Activated CD4-positive, alpha-beta memory T cell treated with anti-CD3 and anti-CD28 coated beads for 36 hours (primary cell): ENCODE results near the gene BEST1. TPM values are rescaled to one million over a fixed set of nuclear protein-coding genes. Genes with fewer than 3 reads are reported as not detected.
"Not testable (repeated sequence)": the region's sequence is repeated elsewhere in the genome, so short reads cannot be mapped to it uniquely, and the experiment has no call there.

Experiments used
- CTCF ChIA-PET: fragments of 350-600 bp; sonication (Branson Sonifier 250); formaldehyde crosslinking; loops from one replicate; lab custom pipeline; 2021; ENCODE audit warnings: antibody characterized with exemption, inconsistent platforms; lab: Charles Lee
- POLR2A ChIA-PET: fragments of 350-600 bp; sonication (Branson Sonifier 250); formaldehyde crosslinking; loops from one replicate; lab custom pipeline; 2021; ENCODE audit warnings: antibody characterized with exemption; lab: Charles Lee
- DNase-seq: peaks from one replicate; pipeline ENCODE4 v3.0.0-alpha.2; 2020
- H3K27ac Mint-ChIP-seq: one replicate; pipeline ENCODE4 v1.8.0; 2021; ENCODE audit warnings: mixed read lengths
- H3K27me3 Mint-ChIP-seq: one replicate; pipeline ENCODE4 v1.8.0; 2021; ENCODE audit warnings: mixed read lengths
- H3K36me3 Mint-ChIP-seq: one replicate; pipeline ENCODE4 v1.8.0; 2021; ENCODE audit warnings: mixed read lengths
- H3K4me1 Mint-ChIP-seq: one replicate; pipeline ENCODE4 v1.8.0; 2021; ENCODE audit warnings: low read depth, mixed read lengths
- H3K4me3 Mint-ChIP-seq: one replicate; pipeline ENCODE4 v1.8.0; 2021; ENCODE audit warnings: mild to moderate bottlenecking, mixed read lengths
- H3K9me3 Mint-ChIP-seq: one replicate; pipeline ENCODE4 v1.8.0; 2021; ENCODE audit warnings: mixed read lengths
- intact Hi-C: fragments of 100-400 bp; cut with micrococcal nuclease; formaldehyde crosslinking; loops from one replicate; pipeline ENCODE4 v1.15.1; 2023
- total RNA-seq, 2 experiments: library from RNA; stranded (reverse); gene quantifications; one replicate each; pipeline ENCODE4 v1.2.3, GENCODE V29; 2021

The BEST1 gene
- total RNA-seq, 2 experiments from 2014 or later = 0.41 to 0.48 TPM

DNA sequence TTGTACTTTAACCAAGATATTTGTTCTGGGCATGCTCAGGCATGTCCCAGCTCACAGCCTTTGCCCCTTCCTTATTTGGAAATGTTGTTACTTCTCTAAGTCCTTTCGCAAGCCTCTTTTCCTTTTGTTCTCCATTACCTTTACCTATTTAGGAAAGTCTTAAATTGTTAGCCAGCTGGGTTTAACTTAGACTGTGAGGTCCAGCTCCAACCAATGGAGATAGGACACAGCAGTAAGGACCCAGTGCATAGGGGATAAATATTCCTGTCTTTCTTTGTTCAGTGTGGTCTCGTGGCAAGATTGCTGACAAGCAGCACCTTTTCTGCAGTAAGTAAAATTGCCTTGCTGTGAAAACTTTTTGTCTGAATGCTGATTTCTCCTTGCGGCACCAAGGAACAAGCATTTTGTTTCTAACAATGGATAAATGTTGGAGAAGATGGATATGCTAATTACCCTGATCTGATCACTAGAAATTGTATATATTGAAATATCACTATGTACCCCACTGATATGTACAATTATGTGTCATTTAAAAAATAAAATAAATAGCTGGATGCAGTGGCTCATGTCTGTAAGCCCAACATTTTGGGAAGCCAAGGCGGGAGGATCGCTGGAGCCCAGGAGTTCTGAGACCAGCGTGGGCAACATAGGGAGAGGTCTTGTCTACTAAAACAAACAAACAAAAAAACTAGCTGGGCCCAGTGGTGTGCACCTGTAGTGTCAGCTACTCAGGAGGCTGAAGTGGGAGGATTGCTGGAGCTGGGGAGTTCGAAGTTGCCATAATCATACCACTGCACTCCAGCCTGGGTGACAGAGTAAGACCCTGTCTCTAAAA, 49.2 kb downstream of the BEST1 start:
- H3K4me3 Mint-ChIP-seq = no peak overlapping the region

DNA sequence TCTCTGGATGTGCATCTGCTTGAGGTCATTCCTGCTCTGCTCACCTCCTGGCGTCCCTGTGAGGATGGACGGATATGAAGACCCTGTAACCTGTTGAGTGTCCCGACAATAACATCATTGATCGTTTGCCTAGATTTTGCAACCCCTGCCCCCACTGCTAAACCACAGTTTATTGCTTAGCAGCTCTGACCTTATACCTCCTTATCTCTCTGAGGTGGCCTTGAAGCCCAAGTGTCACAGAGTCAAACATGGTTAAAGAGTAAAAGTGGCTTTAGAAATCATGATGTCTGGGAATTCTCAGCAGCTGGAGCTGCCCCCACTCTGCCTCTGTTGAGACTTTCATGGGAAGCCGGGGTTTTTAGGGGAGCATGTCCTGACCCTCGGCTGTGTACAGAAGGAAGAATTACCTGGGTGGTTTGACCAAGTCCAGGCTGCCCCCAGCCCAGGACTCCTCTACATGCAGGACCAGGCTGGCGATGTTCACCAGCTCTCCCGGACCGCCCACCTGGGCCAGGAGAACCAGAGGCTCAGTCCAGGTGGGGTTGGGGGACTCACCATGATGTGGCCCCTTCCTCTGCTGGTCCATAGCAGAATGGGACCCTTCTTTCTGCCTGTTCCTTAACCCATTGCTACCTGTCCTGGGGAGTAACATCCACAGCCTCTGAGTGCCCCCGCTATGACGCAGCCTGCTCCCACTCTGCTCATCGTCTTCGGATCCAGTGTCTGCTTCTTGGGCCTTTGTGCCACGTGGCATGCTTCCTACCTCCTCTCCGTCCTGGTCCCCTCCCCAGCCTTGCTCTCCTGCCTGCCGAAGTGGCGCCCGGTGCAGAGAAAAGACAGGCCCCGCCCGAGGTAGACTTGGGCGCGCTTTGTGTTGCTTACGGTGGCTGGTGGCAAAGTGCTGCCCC, 50.6 kb downstream of the BEST1 start:
- Mint-ChIP-seq H3K9me3 (peaks cover 13% of the 10 kb centered on the region), H3K27me3 (no peaks in the 10 kb centered on the region), H3K4me3 (no peak overlapping the region), H3K27ac (no peak overlapping the region), H3K36me3 (peaks cover 18% of the 10 kb centered on the region), H3K4me1 (no peaks in the 10 kb centered on the region)
- ChIA-PET CTCF (no interaction called here), POLR2A (no interaction called here)
- no peak for DNase-seq
- intact Hi-C loops = no loop called here

More for the DNA sequence above, 49.2 kb downstream of the BEST1 start:
- no peaks in the 10 kb centered on the region for H3K27me3 Mint-ChIP-seq
- H3K4me1 Mint-ChIP-seq = no peaks in the 10 kb centered on the region
- H3K27ac Mint-ChIP-seq = no peak overlapping the region
- CTCF ChIA-PET = interaction anchor here (2.1 kb wide), 1 partner anchor 82 kb away, joined by 9 read pairs; no protein-coding TSS in a partner anchor
- H3K9me3 Mint-ChIP-seq = peaks cover 13% of the 10 kb centered on the region
- H3K36me3 Mint-ChIP-seq = peaks cover 18% of the 10 kb centered on the region
- intact Hi-C loops = no loop called here
- POLR2A ChIA-PET = no interaction called here
- DNase-seq = no peak

DNA sequence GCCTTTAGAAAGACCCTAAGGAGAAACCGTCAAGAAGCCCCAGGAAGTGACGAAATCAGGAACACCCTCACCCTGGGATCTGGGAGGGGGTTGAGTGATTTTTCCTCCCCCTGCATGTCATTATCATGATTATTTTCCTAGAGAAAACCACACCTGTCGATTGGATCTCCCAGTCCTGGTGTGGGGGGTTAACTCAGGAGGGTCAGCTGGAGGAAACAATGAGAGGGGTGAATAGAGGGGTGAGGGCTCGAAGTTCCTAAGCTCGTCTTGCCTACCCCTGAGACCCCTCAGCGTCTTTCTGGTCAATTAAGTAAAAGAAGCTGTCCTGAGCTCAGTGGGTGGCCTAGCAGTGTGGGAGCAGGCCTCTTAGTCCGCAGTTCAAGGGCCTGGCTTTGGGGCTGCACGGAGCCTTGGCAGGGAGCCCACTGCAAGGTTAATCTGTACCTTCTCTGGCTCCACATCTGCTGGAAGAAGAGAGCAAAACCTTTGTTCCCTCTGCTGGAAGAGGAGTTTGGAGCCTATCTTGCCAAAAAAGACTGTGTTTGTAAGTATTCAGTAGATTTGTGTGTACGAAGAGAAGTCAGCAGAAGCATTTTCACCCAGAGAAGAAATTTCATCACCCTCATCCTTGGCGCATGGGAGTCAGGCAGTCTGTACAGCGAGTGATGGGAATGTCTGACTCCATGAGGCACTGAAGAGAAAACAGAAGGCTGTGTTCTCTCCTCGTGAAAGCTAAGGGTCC, 51.5 kb downstream of the BEST1 start:
- DNase-seq = no peak
- CTCF ChIA-PET = no interaction called here
- H3K4me1 Mint-ChIP-seq = no peaks in the 10 kb centered on the region
- intact Hi-C loops = no loop called here
- peaks cover 13% of the 10 kb centered on the region for H3K9me3 Mint-ChIP-seq
- POLR2A ChIA-PET = no interaction called here
- H3K4me3 Mint-ChIP-seq = no peak overlapping the region
- H3K27ac Mint-ChIP-seq = no peak overlapping the region
- peaks cover 18% of the 10 kb centered on the region for H3K36me3 Mint-ChIP-seq
- no peaks in the 10 kb centered on the region for H3K27me3 Mint-ChIP-seq

GRCh38 chr11:62002283-62002682, 52.1 kb downstream of the BEST1 start:
- H3K4me3 Mint-ChIP-seq, H3K27ac Mint-ChIP-seq, DNase-seq, POLR2A ChIA-PET, H3K4me1 Mint-ChIP-seq, CTCF ChIA-PET, H3K27me3 Mint-ChIP-seq, intact Hi-C loops: not testable (repeated sequence)
- H3K9me3 Mint-ChIP-seq = peaks cover 13% of the 10 kb centered on the region
- H3K36me3 Mint-ChIP-seq = peaks cover 18% of the 10 kb centered on the region

- H3K9me3 Mint-ChIP-seq = peaks cover 3% of the 10 kb centered on the region
- ChIA-PET CTCF (no interaction called here), POLR2A (no interaction called here)
- H3K27ac Mint-ChIP-seq = no peak overlapping the region
- peaks cover 6% of the 10 kb centered on the region for H3K36me3 Mint-ChIP-seq
- no peaks in the 10 kb centered on the region for H3K27me3 Mint-ChIP-seq
- intact Hi-C loops = no loop called here
- no peak overlapping the region for H3K4me3 Mint-ChIP-seq
- no peaks in the 10 kb centered on the region for H3K4me1 Mint-ChIP-seq
- DNase-seq = no peak
Observed at GRCh38 chr11:62004473-62004872, 54.3 kb downstream of the BEST1 start.

DNA sequence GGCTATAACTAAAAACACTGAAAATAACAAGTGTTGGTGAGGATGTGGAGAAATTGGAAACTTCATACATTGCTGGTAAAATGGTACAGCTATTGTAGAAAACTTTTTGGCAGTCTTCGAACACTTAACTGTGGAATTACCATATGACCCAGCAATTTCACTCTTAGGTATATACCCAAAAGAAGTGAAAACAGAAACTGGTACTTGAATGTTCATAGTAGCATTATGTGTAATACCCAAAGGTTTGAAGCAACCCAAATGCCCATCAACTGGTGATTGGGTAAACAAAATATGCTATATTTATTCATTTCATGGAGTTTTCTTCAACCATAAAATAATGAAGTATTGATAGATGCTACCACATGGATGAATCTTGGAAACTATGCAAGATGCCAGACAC, 58.0 kb downstream of the BEST1 start:
- Mint-ChIP-seq H3K4me1 (no peaks in the 10 kb centered on the region), H3K4me3 (no peak overlapping the region), H3K27ac (no peak overlapping the region), H3K36me3 (no peaks in the 10 kb centered on the region), H3K27me3 (no peaks in the 10 kb centered on the region), H3K9me3 (no peaks in the 10 kb centered on the region)
- DNase-seq = no peak
- intact Hi-C loops = no loop called here
- ChIA-PET CTCF (no interaction called here), POLR2A (no interaction called here)

DNA sequence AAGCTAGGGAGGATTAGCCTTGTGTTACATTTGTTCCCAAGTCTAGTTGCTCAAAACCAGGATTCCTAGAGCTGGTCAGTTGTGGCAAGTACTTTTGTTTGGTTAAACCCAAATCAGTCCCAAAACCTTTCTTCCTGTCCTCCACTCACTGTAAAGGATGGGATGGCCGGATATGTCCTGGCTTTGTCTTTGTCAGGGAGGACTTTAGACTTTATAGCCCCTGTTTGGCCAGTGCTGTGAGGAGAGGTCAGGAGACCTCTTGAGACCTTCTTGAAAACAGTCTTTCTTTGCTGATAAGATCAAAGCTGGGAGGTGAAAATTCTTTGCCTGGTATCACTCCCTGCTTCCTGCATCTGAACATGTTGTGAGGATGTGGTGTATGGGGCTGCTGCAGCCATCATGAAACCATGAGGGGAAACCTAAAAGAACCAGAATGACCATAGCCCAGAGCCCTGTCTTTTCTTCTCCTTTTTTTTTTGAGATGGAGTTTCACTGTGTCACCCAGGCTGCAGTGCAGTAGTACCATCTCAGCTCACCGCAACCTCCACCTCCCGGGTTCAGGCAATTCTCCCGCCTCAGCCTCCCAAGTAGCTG, 60.9 kb downstream of the BEST1 start:
- no peak overlapping the region for H3K4me3 Mint-ChIP-seq
- POLR2A ChIA-PET = no interaction called here
- CTCF ChIA-PET = interaction anchor here (1.4 to 1.7 kb wide), 2 partner anchors 71 to 97 kb away, joined by 3 to 4 read pairs; no protein-coding TSS in a partner anchor
- H3K27ac Mint-ChIP-seq = no peak overlapping the region
- no peak for DNase-seq
- H3K4me1 Mint-ChIP-seq = no peaks in the 10 kb centered on the region
- no peaks in the 10 kb centered on the region for H3K36me3 Mint-ChIP-seq
- intact Hi-C loops = no loop called here
- H3K27me3 Mint-ChIP-seq = no peaks in the 10 kb centered on the region
- no peaks in the 10 kb centered on the region for H3K9me3 Mint-ChIP-seq

- POLR2A ChIA-PET = no interaction called here
- CTCF ChIA-PET = interaction anchor here (1.4 to 1.7 kb wide), 2 partner anchors 70 to 96 kb away, joined by 3 to 4 read pairs; no protein-coding TSS in a partner anchor
- Mint-ChIP-seq H3K36me3 (no peaks in the 10 kb centered on the region), H3K27ac (no peak overlapping the region), H3K27me3 (no peaks in the 10 kb centered on the region), H3K4me1 (no peaks in the 10 kb centered on the region), H3K4me3 (no peak overlapping the region), H3K9me3 (no peaks in the 10 kb centered on the region)
- intact Hi-C loops = no loop called here
- no peak for DNase-seq
Observed at GRCh38 chr11:62011881-62012280, 61.7 kb downstream of the BEST1 start.

DNA sequence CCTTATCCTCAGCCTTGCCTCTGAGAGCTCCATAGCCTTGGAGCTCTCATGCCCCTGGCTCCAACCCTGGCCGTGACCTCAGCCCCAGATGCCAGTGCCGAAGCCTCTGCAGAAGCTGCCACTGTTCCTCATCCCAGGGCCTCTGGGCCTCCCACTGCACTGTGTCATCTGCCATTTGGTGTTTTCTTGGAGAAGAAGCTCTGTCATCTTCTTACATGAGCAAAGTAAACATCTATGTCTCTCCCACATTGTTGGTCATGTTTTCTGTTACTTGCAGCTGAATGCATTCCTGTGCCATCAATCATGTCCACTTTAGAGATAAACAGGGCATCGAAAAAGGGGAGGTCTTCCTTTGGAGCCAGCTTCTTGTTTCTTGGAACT, 62.3 kb downstream of the BEST1 start:
- CTCF ChIA-PET = interaction anchor here (0.7 to 1.7 kb wide), 3 partner anchors 65 to 95 kb away, joined by 3 to 4 read pairs (median 3); no protein-coding TSS in a partner anchor
- H3K4me3 Mint-ChIP-seq = no peak overlapping the region

GRCh38 chr11:62012832-62013461, 62.8 kb downstream of the BEST1 start:
- CTCF ChIA-PET = interaction anchor here (0.7 to 1.7 kb wide), 3 partner anchors 66 to 95 kb away, joined by 3 to 4 read pairs (median 3); no protein-coding TSS in a partner anchor

More for the DNA sequence above, 62.3 kb downstream of the BEST1 start:
- peaks cover 2% of the 10 kb centered on the region for H3K27me3 Mint-ChIP-seq
- POLR2A ChIA-PET = no interaction called here
- H3K36me3 Mint-ChIP-seq = no peaks in the 10 kb centered on the region
- DNase-seq = no peak
- no peaks in the 10 kb centered on the region for H3K9me3 Mint-ChIP-seq
- no peak overlapping the region for H3K27ac Mint-ChIP-seq
- intact Hi-C loops = no loop called here
- no peaks in the 10 kb centered on the region for H3K4me1 Mint-ChIP-seq

More at GRCh38 chr11:62012832-62013461, 62.8 kb downstream of the BEST1 start:
- DNase-seq = no peak
- H3K36me3 Mint-ChIP-seq = no peaks in the 10 kb centered on the region
- H3K4me1 Mint-ChIP-seq = no peaks in the 10 kb centered on the region
- intact Hi-C loops = no loop called here
- H3K9me3 Mint-ChIP-seq = no peaks in the 10 kb centered on the region
- H3K27ac Mint-ChIP-seq = no peak overlapping the region
- POLR2A ChIA-PET = no interaction called here
- H3K27me3 Mint-ChIP-seq = peaks cover 2% of the 10 kb centered on the region
- no peak overlapping the region for H3K4me3 Mint-ChIP-seq
